ENCODE data around the gene FABP2. TPM values are rescaled to one million over a fixed set of nuclear protein-coding genes. Genes with fewer than 3 reads are reported as not detected.
A peak's percentile ranks its signal among the peaks of the same experiment; 100 is the strongest.

The FABP2 gene
- total and polyA plus RNA-seq, 4 donors, result 0.79 TPM; not detected in 3

GRCh38 chr4:119290598-119290997 lies 31.3 kb downstream of the FABP2 start:
- Histone ChIP-seq H3K36me3 (ENCODE audit: control insufficient read depth in 4 of 4, insufficient read depth in 3 of 4, low read depth in 1 of 4, low read length in 3 of 4) (no peaks in the 10 kb centered on the region), H3K27me3 (ENCODE audit: control insufficient read depth in 4 of 4, insufficient read depth in 4 of 4, low read length in 3 of 4) (no peaks in the 10 kb centered on the region), H3K4me3 (ENCODE audit: low read depth in 1 of 3, low read length in 3 of 3) (no peak overlapping the region), H3K9ac (ENCODE audit: low read depth in 1 of 2, low read length in 2 of 2) (no peak overlapping the region), H3K9me3 (ENCODE audit: control insufficient read depth in 4 of 4, low read length in 3 of 4) (no peaks in the 10 kb centered on the region), H3K27ac (ENCODE audit: low read depth in 1 of 2, low read length in 2 of 2) (no peak overlapping the region), H3K4me1 (ENCODE audit: control insufficient read depth in 4 of 4, insufficient read depth in 4 of 4, low read length in 3 of 4) (peaks cover 0 to 7% (median 3%) of the 10 kb centered on the region in 4 donors)
- no peak for DNase-seq (ENCODE audit: low spot score)
- TF ChIP-seq HNF4A (conservative IDR thresholded peaks at IDR 0.05), result peak; percentile 58 to 65
- TF ChIP-seq REST (IDR thresholded peaks at IDR 0.05), result no peak
- no peak for TF ChIP-seq ATF3 (IDR thresholded peaks at IDR 0.05)
- TF ChIP-seq FOXA1 (IDR thresholded peaks at IDR 0.05), result peak; percentile 20
- TF ChIP-seq HNF4G (IDR thresholded peaks at IDR 0.05), result peak; percentile 29
- peak; percentile 81 for TF ChIP-seq FOXA2 (IDR thresholded peaks at IDR 0.05)
- no peak for TF ChIP-seq MAX (IDR thresholded peaks at IDR 0.05)
- 39% methylated on average over 1 of the region's 1 CpG for WGBS

- H3K4me1 ChIP-seq (ENCODE audit: control insufficient read depth in 4 of 4, insufficient read depth in 4 of 4, low read length in 3 of 4), result peaks cover 0 to 16% (median 5%) of the 10 kb centered on the region in 4 donors
- H3K4me3 ChIP-seq (ENCODE audit: low read depth in 1 of 3, low read length in 3 of 3), result no peak overlapping the region
- H3K27ac ChIP-seq (ENCODE audit: low read depth in 1 of 2, low read length in 2 of 2), result no peak overlapping the region
- WGBS, result 96% methylated on average over 5 of the region's 5 CpGs
- no peaks in the 10 kb centered on the region for H3K27me3 ChIP-seq (ENCODE audit: control insufficient read depth in 4 of 4, insufficient read depth in 4 of 4, low read length in 3 of 4)
- no peaks in the 10 kb centered on the region for H3K36me3 ChIP-seq (ENCODE audit: control insufficient read depth in 4 of 4, insufficient read depth in 3 of 4, low read depth in 1 of 4, low read length in 3 of 4)
- no peak overlapping the region for H3K9ac ChIP-seq (ENCODE audit: low read depth in 1 of 2, low read length in 2 of 2)
- DNase-seq (ENCODE audit: low spot score), result no peak
- TF ChIP-seq FOXA1 (IDR thresholded peaks at IDR 0.05), result no peak
- TF ChIP-seq CTCF (IDR thresholded peaks at IDR 0.05; ENCODE audit: low read depth, low read length, missing input control), result no peak
- no peak for TF ChIP-seq NR2F2 (IDR thresholded peaks at IDR 0.05)
- no peak for TF ChIP-seq MAX (IDR thresholded peaks at IDR 0.05)
- TF ChIP-seq FOXA2 (IDR thresholded peaks at IDR 0.05), result no peak
- TF ChIP-seq GABPA (IDR thresholded peaks at IDR 0.05 in 1 of 2, conservative IDR thresholded peaks at IDR 0.05 in 1 of 2), result no peak
- no peak for TF ChIP-seq ZBTB33 (IDR thresholded peaks at IDR 0.05)
- no peak for TF ChIP-seq EGR1 (IDR thresholded peaks at IDR 0.05; ENCODE audit: low read depth in 2 of 2)
- no peak for TF ChIP-seq RAD21 (IDR thresholded peaks at IDR 0.05)
- no peak for TF ChIP-seq RXRA (IDR thresholded peaks at IDR 0.05)
- TF ChIP-seq ATF3 (IDR thresholded peaks at IDR 0.05), result no peak
- H3K9me3 ChIP-seq (ENCODE audit: control insufficient read depth in 4 of 4, low read length in 3 of 4), result no peaks in the 10 kb centered on the region
These were observed 32.6 kb downstream of the FABP2 start for GRCh38 chr4:119289313-119289712.

Data from liver (tissue), 9 donors.